Adrenal gland (tissue), 12 donors: Measurements from ENCODE around the gene MMP15. TPM values are rescaled to one million over a fixed set of nuclear protein-coding genes. Genes with fewer than 3 reads are reported as not detected.

ENCODE experiments used
- DNase-seq, 7 donors: peaks; one replicate each; pipeline ENCODE4 v3.0.0-alpha.2; 2019 to 2020
- H3K27ac ChIP-seq, 5 donors: fragments of 200-600 bp; sonication (generic) in 4 of 5; 1 replicate in 3 of 5; 2 replicates in 2 of 5; pipeline versions ENCODE4 v1.5.1 to v1.8.0; 2016 to 2020; ENCODE audit warnings: mild to moderate bottlenecking in 1 of 5
- H3K27me3 ChIP-seq: fragments of 200-600 bp; 2 replicates; pipeline ENCODE4 v1.8.0; 2021
- H3K36me3 ChIP-seq, 2 donors: fragments of 200-600 bp; replicated peaks in 1 of 2; 1 replicate in 1 of 2; 2 replicates in 1 of 2; pipeline versions ENCODE4 v1.5.1 to v1.8.0; 2018 to 2022
- H3K4me1 ChIP-seq, 2 donors: fragments of 200-600 bp; replicated peaks in 1 of 2; 1 replicate in 1 of 2; 2 replicates in 1 of 2; pipeline versions ENCODE4 v1.5.1 to v1.8.0; 2018 to 2021
- H3K4me3 ChIP-seq, 4 donors: fragments of 200-600 bp; sonication (generic) in 3 of 4; one replicate each; pipeline ENCODE4 v1.5.1; 2016 to 2018
- H3K9me3 ChIP-seq, 3 donors: fragments of 200-600 bp; sonication (generic) in 1 of 3; replicated peaks in 1 of 3; 1 replicate in 2 of 3; 2 replicates in 1 of 3; pipeline versions ENCODE4 v1.5.1 to v1.8.0; 2016 to 2021
- CTCF ChIP-seq, 6 experiments: fragments of 450-650 bp in 4 of 6; fragments of 200-600 bp in 2 of 6; sonication (generic) in 1 of 6; IDR thresholded peaks; 1 replicate in 5 of 6; 2 replicates in 1 of 6; pipeline versions ENCODE4 v1.5.1 to v1.8.0; 2016 to 2021; ENCODE audit warnings: antibody characterized with exemption in 6 of 6, mild to moderate bottlenecking in 2 of 6, moderate library complexity in 1 of 6
- POLR2A ChIP-seq, 2 donors: fragments of 450-650 bp; IDR thresholded peaks; one replicate each; pipeline ENCODE4 v1.6.1; 2017; ENCODE audit warnings: antibody characterized with exemption in 2 of 2, mild to moderate bottlenecking in 2 of 2, moderate library complexity in 1 of 2
- WGBS, 4 donors: extraction: QIAGEN DNeasy Blood & Tissue Kit in 2 of 4; methylation state at CpG; one replicate each; pipeline versions ENCODE4 v1.1.5 to v1.1.7; 2013 to 2017; 5-methylcytosine and 5-hydroxymethylcytosine counted together
- intact Hi-C, 2 donors: fragments of 100-400 bp; cut with DNase I; formaldehyde crosslinking; loops; one replicate each; pipeline versions ENCODE4 v1.14.1 to v1.15.0; 2022 to 2023
- polyA plus RNA-seq, 3 donors: library from polyadenylated mRNA; stranded (reverse); fragments of 200-250 nt in 2 of 3; fragments of 350-450 nt in 1 of 3; fragmentation: Illumina TruSeq in 1 of 3; extraction: RNeasy Lipid Tissue Mini Kit (QIAGEN cat#74804) in 1 of 3; gene quantifications; one replicate each; pipeline ENCODE4 v1.2.3, GENCODE V29; 2013 to 2014
- total RNA-seq, 9 donors: library from RNA; depleted of rRNA in 4 of 9; stranded (reverse); fragments of >200 nt in 4 of 9; fragments of 120-200 nt in 1 of 9; fragmentation: NEBNext Ultra II Directional in 1 of 9; extraction: Animal tissue kit (Norgen Biotek cat#: 25700) in 1 of 9; gene quantifications; one replicate each; pipeline versions ENCODE4 v1.1.0 to v1.2.4, GENCODE V29; 2013 to 2023
- donor health status: healthy with polysubstance abuse.
- donor health status: Bipolar disorder and iron deficiency.
- donor health status: DM: yes; HTN: yes; CAD: no.
- donor health status: DM: no; HTN: no; CAD: no.
- donor health status: DM: no; HTN: no; CAD: no.
- donor health status: DM: yes; HTN: yes; CAD: no.

MMP15 gene
- total and polyA plus RNA-seq, 12 donors, result 2.5 to 11.4 (median 7.2) TPM

DNA sequence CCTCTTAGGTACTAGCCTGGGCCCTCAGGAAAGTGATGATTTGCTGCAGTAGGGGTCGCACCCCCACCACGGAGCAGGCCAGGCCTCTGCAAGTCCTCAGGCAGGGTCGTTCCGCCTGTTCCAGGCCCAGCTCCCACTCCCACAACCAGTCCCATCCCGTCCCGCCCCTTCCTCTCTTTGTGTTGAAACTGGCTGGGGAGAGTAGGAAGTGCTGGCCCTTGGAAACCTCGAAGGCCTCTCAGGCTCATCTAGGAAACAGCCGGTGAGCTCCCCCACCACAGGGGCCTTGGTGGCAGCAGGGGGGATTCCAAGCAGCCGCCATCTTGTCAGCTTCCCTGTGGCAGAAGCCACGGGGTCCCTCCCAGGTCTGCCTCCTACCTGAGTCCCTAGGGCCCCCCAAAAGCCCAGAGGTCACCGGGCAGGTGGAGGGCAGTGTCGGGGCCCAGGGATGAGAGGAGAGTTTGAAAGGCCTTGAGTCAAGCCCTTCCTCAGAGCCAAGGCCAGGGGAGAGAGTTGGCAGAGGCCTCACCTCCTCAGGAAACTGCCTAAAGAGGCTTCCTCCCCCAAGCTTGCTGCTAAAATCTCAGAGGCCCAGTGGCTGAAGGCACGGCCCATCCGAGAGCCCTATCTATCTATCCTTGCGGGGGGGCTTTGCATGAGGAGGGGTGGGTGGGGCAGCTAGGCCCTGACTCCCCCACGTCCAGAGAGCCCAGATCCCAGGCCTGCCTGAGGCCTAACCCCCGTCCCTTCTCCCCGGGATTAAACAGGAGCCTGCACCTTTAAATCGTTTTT, 22.2 kb downstream of the MMP15 start:
- Histone ChIP-seq H3K27ac (no peak overlapping the region), H3K9me3 (no peaks in the 10 kb centered on the region), H3K27me3 (no peaks in the 10 kb centered on the region), H3K4me1 (no peaks in the 10 kb centered on the region), H3K36me3 (no peaks in the 10 kb centered on the region), H3K4me3 (no peak overlapping the region)
- no peak for DNase-seq
- intact Hi-C loops, result no loop called here
- no peak for TF ChIP-seq CTCF (IDR thresholded peaks at IDR 0.05)
- TF ChIP-seq POLR2A (IDR thresholded peaks at IDR 0.05), result no peak
- WGBS, 4 donors, result 61 to 75% (median 68%) methylated on average over 14 to 19 of the region's 19 CpGs

DNA sequence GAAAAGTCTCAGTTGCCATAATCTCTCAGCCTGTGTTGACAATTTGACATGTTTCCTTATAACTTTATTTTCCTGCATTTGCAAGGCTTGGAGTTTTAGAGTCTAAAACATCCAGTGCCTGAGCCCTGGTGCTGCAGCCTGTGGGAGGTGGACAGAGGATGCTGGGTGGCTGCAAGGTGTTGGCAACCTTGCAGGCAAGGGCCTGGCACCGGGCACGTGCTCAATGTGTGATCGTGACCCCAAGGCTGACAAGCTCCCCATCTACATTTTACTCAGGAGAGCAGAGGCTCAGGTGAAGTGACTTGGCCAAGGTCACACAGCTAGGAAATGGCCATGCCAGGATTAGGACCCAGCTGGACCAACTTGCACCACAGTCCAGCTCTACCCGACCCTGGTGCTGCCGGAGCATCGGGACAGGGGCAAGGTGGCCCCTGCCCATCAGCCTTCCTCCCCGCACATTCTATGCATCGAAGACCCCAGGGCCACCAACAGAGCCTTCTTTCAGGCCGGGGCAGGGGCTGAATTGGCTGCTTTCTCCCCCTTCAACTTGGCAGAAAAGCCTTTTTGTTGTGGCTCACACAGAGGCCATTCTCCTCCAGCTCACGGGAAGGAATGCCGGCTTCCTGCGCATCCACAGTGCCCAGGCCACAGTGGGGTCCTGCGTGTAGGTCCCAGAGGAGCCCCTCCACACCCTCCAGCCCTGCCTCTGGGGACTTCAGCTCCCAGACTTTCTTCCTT, 23.1 kb downstream of the MMP15 start:
- WGBS, 4 donors, result 86 to 97% (median 89%) methylated on average over 6 to 13 of the region's 13 CpGs
- no peak overlapping the region for H3K27ac ChIP-seq
- no peaks in the 10 kb centered on the region for H3K27me3 ChIP-seq
- no peaks in the 10 kb centered on the region for H3K4me1 ChIP-seq
- intact Hi-C loops, result no loop called here
- H3K4me3 ChIP-seq, result no peak overlapping the region
- DNase-seq, result no peak
- H3K36me3 ChIP-seq, result no peaks in the 10 kb centered on the region
- H3K9me3 ChIP-seq, result no peaks in the 10 kb centered on the region
- TF ChIP-seq POLR2A (IDR thresholded peaks at IDR 0.05) (no peak), CTCF (IDR thresholded peaks at IDR 0.05) (no peak)

GRCh38 chr16:58049232-58050185, 24.0 kb downstream of the MMP15 start:
- intact Hi-C loops, result no loop called here
- TF ChIP-seq CTCF (IDR thresholded peaks at IDR 0.05), result no peak
- no peak for TF ChIP-seq POLR2A (IDR thresholded peaks at IDR 0.05)
- Histone ChIP-seq H3K4me1 (no peaks in the 10 kb centered on the region), H3K27me3 (no peaks in the 10 kb centered on the region), H3K27ac (no peak overlapping the region), H3K4me3 (no peak overlapping the region), H3K9me3 (no peaks in the 10 kb centered on the region), H3K36me3 (no peaks in the 10 kb centered on the region)
- no peak for DNase-seq
- 86 to 89% (median 88%) methylated on average over 12 to 17 of the region's 17 CpGs for WGBS, 4 donors

DNA sequence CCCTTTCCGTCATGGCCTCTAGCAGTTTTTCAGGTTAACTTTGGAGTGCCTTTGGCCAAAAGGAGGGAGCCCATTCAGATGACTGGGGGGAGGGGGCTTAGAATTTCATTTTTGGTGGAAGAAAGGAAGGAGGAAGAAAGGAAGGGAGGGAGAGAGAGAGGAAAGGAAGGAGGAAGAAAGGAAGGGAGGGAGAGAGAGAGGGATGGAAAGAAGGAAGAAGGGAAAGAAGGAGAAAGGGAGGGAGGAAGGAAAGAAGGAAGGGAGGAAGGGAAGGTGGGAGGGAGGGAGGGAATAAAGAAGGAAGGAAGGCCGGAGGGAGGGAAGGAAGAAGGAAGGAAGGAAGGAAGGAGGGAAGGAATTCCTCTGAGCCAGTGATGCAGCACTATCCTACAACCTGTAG, 25.7 kb downstream of the MMP15 start:
- Histone ChIP-seq H3K9me3 (no peaks in the 10 kb centered on the region), H3K27me3 (no peaks in the 10 kb centered on the region), H3K4me3 (no peak overlapping the region), H3K4me1 (no peaks in the 10 kb centered on the region), H3K36me3 (no peaks in the 10 kb centered on the region), H3K27ac (no peak overlapping the region)
- 72 to 93% (median 82%) methylated on average over 2 of the region's 2 CpGs for WGBS, 4 donors
- no peak for TF ChIP-seq POLR2A (IDR thresholded peaks at IDR 0.05)
- TF ChIP-seq CTCF (IDR thresholded peaks at IDR 0.05), result no peak
- no peak for DNase-seq
- intact Hi-C loops, result no loop called here
